SH-SY5Y (cell line): ENCODE measurements around the gene ZBTB20.

Experiments
- GATA2 ChIP-seq: IDR thresholded peaks from 2 replicates; pipeline ENCODE4 v1.6.1; 2011; ENCODE audit warnings: mild to moderate bottlenecking, low read depth, low read length
- GATA3 ChIP-seq: IDR thresholded peaks from 2 replicates; pipeline ENCODE4 v1.6.1; 2011; ENCODE audit warnings: low read depth, mild to moderate bottlenecking, low read length, moderate library complexity

DNA sequence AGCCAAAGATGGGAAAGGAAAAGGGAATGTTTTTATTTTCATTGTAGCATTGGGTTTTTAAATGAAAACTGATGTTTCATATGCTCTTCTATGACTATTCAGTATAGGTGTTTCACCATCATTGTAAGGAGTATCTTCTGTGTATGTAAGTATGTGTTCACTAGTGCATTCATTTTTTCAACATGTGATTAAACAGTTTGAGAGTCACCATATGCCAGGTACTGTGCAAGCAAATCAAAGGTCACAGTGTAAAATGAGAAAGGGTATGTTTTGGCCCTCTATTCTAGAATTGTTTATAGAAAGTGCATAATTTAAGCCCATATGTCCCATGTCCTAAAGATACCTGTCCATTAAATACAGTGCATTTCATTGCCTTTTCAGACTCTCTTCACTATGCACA, 207.2 kb downstream of the ZBTB20 start:
- no peak for TF ChIP-seq GATA2
- no peak for TF ChIP-seq GATA3
